SU-DHL-6 (cell line): ENCODE results near the gene TMEM108.

Experiments used
- CTCF ChIP-seq: fragments of 200-600 bp; sonication (generic); IDR thresholded peaks from one replicate; pipeline ENCODE4 v1.5.1; 2017; ENCODE audit warnings: antibody characterized with exemption, mild to moderate bottlenecking, low read length, moderate library complexity; ENCODE audit not compliant: insufficient read depth, poor library complexity, severe bottlenecking
- EZH2phosphoT487 ChIP-seq: fragments of 200-600 bp; sonication (generic), shearing (Covaris generic); conservative IDR thresholded peaks from 2 replicates; pipeline ENCODE4 v1.6.1; 2018; ENCODE audit warnings: mild to moderate bottlenecking, antibody characterized with exemption, low read length, moderate library complexity, mixed read lengths

GRCh38 chr3:133136114-133137041 lies 98.2 kb downstream of the TMEM108 start:
- TF ChIP-seq CTCF (no peak), EZH2phosphoT487 (no peak)
